ENCODE data around the gene APOD. TPM values are rescaled to one million over a fixed set of nuclear protein-coding genes. Genes with fewer than 3 reads are reported as not detected.
"Not testable (repeated sequence)": the region's sequence is repeated elsewhere in the genome, so short reads cannot be mapped to it uniquely, and the experiment has no call there.

The APOD gene
- total and polyA plus RNA-seq, 9 of the 15 experiments (the other 6 are each of a cell fraction or from before 2014, with no cell fraction given): 0.18 to 0.50 (median 0.35) TPM; not detected in 1

DNA sequence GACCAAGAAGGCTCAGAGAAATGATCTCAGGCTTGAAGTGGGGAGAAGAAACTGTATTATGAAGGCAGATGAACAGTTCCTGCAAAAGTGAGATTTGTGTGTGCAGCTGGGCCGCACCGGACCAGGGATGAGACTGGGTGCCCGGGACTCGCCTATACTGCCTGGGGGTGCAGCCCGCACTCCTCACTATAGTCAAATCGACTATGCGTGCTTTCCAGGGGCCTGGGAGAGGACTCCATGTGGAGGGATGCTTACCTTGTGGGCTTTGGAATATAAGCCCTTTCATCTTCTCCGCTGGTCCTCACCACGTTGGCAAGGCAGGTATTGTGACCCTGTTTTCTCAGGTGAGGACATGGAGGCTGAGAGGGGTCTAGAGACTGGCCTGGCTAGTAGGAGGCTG, 32.9 kb upstream of the APOD start:
- no TSS peak for BruUV-seq (replicated peaks)
- no peak overlapping the region for H2AFZ ChIP-seq (ENCODE audit: low read depth, low read length)
- no peaks in the 10 kb centered on the region for H3K9me3 ChIP-seq (replicated peaks; ENCODE audit: control insufficient read depth, insufficient read depth, low read depth, low read length)
- peaks cover 3 to 32% of the 10 kb centered on the region in 2 experiments; a peak in 3 of 5 replicates for H3K27me3 ChIP-seq (ENCODE audit: control insufficient read depth in 2 of 2, insufficient read depth in 2 of 2, low read length in 2 of 2)
- H3K36me3 ChIP-seq (ENCODE audit: control insufficient read depth, insufficient read depth, low read length): no peaks in the 10 kb centered on the region
- H3K79me2 ChIP-seq (ENCODE audit: control insufficient read depth, insufficient read depth, low read length): no peaks in the 10 kb centered on the region
- ChIA-PET POLR2A (no interaction called here), CTCF (ENCODE audit: low intra/inter-chr PET ratio) (no interaction called here)
- FAIRE-seq (no peak), DNase-seq (ENCODE audit: extremely low read depth in 1 of 4, low spot score in 3 of 4) (peak in 2 of 4 experiments; percentile 10 to 11), ATAC-seq (no peak)
- WGBS (ENCODE audit: insufficient coverage, low coverage, missing lambda C conversion rate): 34% methylated on average over 7 of the region's 9 CpGs
- H3K4me2 ChIP-seq (ENCODE audit: insufficient read depth, low read length): no peak overlapping the region
- intact Hi-C loops (cut with micrococcal nuclease): no loop called here
- in situ Hi-C loops (cut with MboI): loop anchor here (5.0 kb wide), 1 partner anchor 101 kb away; no protein-coding TSS in a partner anchor
- H3K4me1 ChIP-seq (replicated peaks in 1 of 2; ENCODE audit: control insufficient read depth in 2 of 2, insufficient read depth in 2 of 2, low read length in 2 of 2): peaks cover 0 to 5% of the 10 kb centered on the region in 2 experiments; a peak in 2 of 5 replicates
- no peaks in the 10 kb centered on the region for H4K20me1 ChIP-seq (replicated peaks; ENCODE audit: control insufficient read depth, insufficient read depth, low read length)
- no peak overlapping the region for H3K9ac ChIP-seq (ENCODE audit: insufficient read depth in 1 of 2, low read depth in 2 of 2, low read length in 2 of 2)
- H3K4me3 ChIP-seq: no peak overlapping the region
- H3K27ac ChIP-seq (ENCODE audit: extremely low read depth, low read depth, low read length): no peak overlapping the region
- TF ChIP-seq HDAC3 (IDR thresholded peaks at IDR 0.05; ENCODE audit: borderline replicate concordance, partially characterized antibody): no peak
- TF ChIP-seq PURB (CRISPR knock-in tag; IDR thresholded peaks at IDR 0.05; ENCODE audit: low read depth): no peak
- TF ChIP-seq COPS2 (conservative IDR thresholded peaks at IDR 0.05): no peak
- TF ChIP-seq CHD1 (IDR thresholded peaks at IDR 0.05; ENCODE audit: low read length): no peak
- TF ChIP-seq ELF1 (tag; IDR thresholded peaks at IDR 0.05): no peak
- no peak for TF ChIP-seq MEIS2 (IDR thresholded peaks at IDR 0.05; ENCODE audit: partially characterized antibody)
- no peak for TF ChIP-seq NRF1 (conservative IDR thresholded peaks at IDR 0.05 in 1 of 2, IDR thresholded peaks at IDR 0.05 in 1 of 2)
- TF ChIP-seq EHMT2 (IDR thresholded peaks at IDR 0.05): no peak
- TF ChIP-seq MECOM (CRISPR knock-in tag; IDR thresholded peaks at IDR 0.05): no peak
- no peak for TF ChIP-seq PTBP1 (IDR thresholded peaks at IDR 0.05; ENCODE audit: low read depth, low read length)
- TF ChIP-seq DMBX1 (CRISPR knock-in tag; IDR thresholded peaks at IDR 0.05; ENCODE audit: borderline replicate concordance): no peak
- TF ChIP-seq, protein P1, sequence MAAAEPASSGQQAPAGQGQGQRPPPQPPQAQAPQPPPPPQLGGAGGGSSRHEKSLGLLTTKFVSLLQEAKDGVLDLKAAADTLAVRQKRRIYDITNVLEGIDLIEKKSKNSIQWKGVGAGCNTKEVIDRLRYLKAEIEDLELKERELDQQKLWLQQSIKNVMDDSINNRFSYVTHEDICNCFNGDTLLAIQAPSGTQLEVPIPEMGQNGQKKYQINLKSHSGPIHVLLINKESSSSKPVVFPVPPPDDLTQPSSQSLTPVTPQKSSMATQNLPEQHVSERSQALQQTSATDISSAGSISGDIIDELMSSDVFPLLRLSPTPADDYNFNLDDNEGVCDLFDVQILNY (CRISPR knock-in tag; IDR thresholded peaks at IDR 0.05): no peak
- no peaks in the 10 kb centered on the region for H3K9me1 ChIP-seq (ENCODE audit: control insufficient read depth, insufficient read depth, low read length)

DNA sequence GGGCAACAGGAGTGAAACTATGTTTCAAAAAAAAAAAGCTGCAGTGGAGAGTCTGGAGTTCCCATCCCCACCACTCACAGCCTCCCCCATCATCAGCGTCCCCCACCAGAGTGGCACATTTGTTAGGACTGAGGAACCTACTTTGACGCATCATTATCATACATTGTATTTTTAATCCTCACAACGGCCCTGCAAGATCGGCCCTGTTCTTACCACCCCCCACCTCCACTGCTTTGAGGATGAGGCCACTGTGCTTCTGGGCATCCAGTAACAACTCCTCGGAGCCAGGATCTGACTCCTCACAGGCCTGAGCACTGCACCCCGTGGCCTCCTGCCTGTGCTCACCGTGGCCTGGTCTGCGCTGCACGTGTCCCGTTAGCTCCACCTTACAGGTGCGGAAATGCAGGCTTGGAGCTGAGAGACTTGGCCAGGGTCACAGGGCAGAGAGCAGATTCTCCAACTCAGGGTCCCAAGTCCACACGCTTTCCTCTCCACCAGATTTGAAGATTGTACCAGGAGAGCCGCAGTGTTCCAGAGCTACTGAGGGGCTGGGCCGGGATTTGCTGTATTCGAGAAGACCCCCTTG, 32.3 kb upstream of the APOD start:
- POLR2A ChIA-PET: not testable (repeated sequence)

More for the DNA sequence above, 32.3 kb upstream of the APOD start:
- BruUV-seq (replicated peaks); ATAC-seq; H3K4me1 ChIP-seq (replicated peaks in 1 of 2; ENCODE audit: control insufficient read depth in 2 of 2, insufficient read depth in 2 of 2, low read length in 2 of 2); H2AFZ ChIP-seq (ENCODE audit: low read depth, low read length); H3K9ac ChIP-seq (ENCODE audit: insufficient read depth in 1 of 2, low read depth in 2 of 2, low read length in 2 of 2); H3K36me3 ChIP-seq (ENCODE audit: control insufficient read depth, insufficient read depth, low read length); FAIRE-seq; DNase-seq (ENCODE audit: extremely low read depth in 1 of 4, low spot score in 3 of 4); H4K20me1 ChIP-seq (replicated peaks; ENCODE audit: control insufficient read depth, insufficient read depth, low read length); H3K9me1 ChIP-seq (ENCODE audit: control insufficient read depth, insufficient read depth, low read length); intact Hi-C loops (cut with micrococcal nuclease); H3K27ac ChIP-seq (ENCODE audit: extremely low read depth, low read depth, low read length); CTCF ChIA-PET (ENCODE audit: low intra/inter-chr PET ratio); H3K4me3 ChIP-seq; H3K4me2 ChIP-seq (ENCODE audit: insufficient read depth, low read length); H3K79me2 ChIP-seq (ENCODE audit: control insufficient read depth, insufficient read depth, low read length); H3K9me3 ChIP-seq (replicated peaks; ENCODE audit: control insufficient read depth, insufficient read depth, low read depth, low read length): not testable (repeated sequence)
- in situ Hi-C loops (cut with MboI): loop anchor here (5.0 kb wide), 1 partner anchor 101 kb away; no protein-coding TSS in a partner anchor
- H3K27me3 ChIP-seq (ENCODE audit: control insufficient read depth in 2 of 2, insufficient read depth in 2 of 2, low read length in 2 of 2): peaks cover 3 to 32% of the 10 kb centered on the region in 2 experiments; a peak in 3 of 5 replicates
- WGBS (ENCODE audit: insufficient coverage, low coverage, missing lambda C conversion rate): 33% methylated on average over 11 of the region's 15 CpGs
